Subcutaneous adipose tissue (tissue), 4 donors: ENCODE data around the gene SCARF2. TPM values are rescaled to one million over a fixed set of nuclear protein-coding genes. Genes with fewer than 3 reads are reported as not detected.

Experiments
- total RNA-seq, 4 donors: library from RNA; depleted of rRNA; stranded (reverse); fragments of >200 nt; gene quantifications; one replicate each; pipeline ENCODE4 v1.1.0, GENCODE V29; 2016
- TF ChIP-seq, protein P1 (sequence below): fragments of 450-650 bp; IDR thresholded peaks from one replicate; pipeline ENCODE4 v1.5.1; 2016; ENCODE audit warnings: low read depth, mild to moderate bottlenecking, control low read depth, antibody characterized with exemption, moderate library complexity

SCARF2 gene
- total RNA-seq, 4 donors from 2014 or later, result 2.8 to 15.4 (median 8.1) TPM

DNA sequence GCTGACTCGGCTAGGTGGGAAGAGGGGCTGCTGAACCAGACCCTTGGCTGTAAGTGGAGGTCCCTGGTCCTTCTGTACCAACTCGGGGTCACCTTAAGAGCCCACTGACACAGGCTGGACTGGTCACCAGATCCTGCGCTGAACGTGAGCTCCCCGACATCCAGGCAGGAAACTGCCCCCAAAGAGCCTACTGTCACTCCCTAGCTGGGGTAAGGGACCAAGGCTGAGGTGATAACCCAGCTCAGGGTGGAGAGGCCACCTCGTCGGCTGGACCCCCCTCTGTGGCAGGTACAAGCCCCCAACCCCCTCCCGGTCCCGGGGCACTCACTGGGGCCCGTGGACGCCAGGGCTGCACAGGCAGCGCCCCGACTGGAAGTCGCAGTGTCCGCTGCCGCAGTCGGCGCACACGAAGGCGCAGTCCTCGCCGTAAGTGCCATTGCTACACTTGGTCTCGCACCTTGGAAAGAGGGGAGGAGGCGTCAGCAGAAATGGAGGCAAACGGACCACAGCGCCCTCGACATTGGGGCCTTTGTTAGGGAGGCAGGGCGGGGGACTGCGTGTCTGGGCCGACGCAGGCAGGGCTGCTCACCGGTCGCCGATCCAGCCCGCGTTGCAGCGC is 7.4 kb downstream of the SCARF2 start:
- TF ChIP-seq, protein P1, sequence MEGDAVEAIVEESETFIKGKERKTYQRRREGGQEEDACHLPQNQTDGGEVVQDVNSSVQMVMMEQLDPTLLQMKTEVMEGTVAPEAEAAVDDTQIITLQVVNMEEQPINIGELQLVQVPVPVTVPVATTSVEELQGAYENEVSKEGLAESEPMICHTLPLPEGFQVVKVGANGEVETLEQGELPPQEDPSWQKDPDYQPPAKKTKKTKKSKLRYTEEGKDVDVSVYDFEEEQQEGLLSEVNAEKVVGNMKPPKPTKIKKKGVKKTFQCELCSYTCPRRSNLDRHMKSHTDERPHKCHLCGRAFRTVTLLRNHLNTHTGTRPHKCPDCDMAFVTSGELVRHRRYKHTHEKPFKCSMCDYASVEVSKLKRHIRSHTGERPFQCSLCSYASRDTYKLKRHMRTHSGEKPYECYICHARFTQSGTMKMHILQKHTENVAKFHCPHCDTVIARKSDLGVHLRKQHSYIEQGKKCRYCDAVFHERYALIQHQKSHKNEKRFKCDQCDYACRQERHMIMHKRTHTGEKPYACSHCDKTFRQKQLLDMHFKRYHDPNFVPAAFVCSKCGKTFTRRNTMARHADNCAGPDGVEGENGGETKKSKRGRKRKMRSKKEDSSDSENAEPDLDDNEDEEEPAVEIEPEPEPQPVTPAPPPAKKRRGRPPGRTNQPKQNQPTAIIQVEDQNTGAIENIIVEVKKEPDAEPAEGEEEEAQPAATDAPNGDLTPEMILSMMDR, result no peak

DNA sequence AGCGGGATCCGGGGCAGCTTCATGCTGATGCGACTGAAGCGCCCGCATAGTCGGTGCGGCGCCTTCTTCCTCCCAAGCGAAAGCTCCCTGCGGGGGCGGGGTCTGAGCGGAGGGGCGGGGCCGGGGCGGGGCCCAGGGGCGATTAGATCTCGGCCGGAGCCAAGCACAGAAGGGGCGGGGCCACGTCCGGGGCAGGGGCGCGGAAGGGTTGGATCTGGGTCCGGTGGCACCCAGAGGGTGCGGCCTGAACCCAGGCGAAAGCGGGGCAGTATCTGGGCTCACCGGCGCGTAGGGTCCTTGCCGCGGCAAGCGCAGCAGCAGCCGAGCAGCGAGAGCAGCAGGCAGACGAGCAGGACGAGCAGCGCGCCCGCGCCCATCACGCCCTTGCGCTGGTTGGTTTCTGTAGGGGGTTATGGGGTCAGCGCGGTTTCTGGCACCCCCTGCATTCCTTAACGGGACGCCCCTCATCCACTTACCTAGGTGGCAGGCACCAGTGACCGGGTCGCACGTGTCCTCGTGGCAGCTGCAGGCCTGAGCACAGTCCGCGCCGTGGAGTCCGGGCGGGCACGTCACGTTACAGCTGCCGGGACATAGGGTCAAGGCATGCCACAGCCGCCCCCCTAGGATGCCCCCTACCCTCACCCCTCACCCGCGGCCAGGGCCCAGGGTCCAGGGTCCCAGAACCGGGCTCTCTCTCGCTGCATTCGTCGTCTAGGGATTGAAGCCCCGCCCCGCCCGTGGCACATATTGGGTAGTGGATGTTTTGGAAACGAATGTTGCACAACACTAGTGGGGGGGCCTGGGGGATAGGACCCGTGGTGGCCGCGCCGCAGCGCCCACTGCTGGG is 8.1 kb downstream of the SCARF2 start:
- TF ChIP-seq, protein P1, result no peak

DNA sequence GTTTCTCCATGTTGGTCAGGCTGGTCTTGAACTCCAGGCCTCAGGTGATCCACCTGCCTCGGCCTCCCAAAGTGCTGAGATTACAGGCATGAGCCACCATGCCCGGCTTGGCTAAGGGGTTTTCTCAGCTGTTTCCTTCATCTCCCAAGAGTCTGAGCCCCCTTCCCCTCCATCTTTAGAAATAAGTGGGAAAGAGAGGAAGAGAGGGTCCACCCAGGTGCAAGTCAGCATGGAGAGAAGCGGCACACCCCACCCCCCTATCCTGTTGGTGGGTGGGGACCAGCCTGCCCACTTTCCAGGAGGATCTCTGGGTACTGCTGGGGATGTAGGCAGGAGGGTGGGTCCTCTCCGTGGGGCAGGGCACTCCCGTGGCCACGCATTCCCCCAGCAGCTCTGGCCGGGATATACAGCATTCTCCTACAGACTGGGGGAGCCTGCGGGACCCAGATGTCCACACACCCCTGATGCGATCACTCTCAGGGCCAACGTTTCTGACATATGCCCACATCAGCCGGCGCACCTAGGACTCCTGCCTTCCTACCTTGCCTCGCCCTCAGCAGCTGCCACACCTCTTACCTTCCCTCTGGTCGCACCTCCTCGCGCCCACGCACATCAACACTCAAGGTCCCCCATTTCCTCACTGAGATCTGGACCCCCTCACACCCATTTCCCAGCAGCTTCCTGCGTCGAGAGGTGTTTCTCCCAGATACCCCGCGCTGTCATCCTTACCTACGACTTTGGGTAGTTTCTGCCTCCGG is 8.9 kb downstream of the SCARF2 start:
- TF ChIP-seq, protein P1, result no peak

DNA sequence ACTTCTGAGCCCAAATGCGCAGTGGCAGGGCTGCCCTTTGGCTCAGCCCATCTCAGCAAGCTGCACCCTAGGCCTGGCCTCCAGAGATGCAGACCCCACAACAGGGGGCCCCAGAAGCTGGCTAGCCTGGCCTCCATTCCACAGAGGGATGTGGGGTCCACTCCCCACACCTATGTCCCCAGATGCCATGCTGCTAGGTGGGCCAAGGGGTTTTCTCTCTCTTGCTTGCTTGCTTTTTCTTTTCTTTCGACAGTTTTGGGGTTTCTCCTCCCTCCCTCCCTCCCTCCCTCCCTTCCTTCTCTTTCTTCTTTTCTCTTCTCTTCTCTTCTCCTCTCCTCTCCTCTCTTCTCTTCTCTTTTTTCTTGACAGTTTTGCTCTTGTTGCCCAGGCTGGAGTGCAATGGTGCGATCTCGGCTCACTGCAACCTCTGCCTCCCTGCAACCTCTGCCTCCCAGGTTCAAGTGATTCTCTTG is 9.6 kb downstream of the SCARF2 start:
- TF ChIP-seq, protein P1, result no peak

DNA sequence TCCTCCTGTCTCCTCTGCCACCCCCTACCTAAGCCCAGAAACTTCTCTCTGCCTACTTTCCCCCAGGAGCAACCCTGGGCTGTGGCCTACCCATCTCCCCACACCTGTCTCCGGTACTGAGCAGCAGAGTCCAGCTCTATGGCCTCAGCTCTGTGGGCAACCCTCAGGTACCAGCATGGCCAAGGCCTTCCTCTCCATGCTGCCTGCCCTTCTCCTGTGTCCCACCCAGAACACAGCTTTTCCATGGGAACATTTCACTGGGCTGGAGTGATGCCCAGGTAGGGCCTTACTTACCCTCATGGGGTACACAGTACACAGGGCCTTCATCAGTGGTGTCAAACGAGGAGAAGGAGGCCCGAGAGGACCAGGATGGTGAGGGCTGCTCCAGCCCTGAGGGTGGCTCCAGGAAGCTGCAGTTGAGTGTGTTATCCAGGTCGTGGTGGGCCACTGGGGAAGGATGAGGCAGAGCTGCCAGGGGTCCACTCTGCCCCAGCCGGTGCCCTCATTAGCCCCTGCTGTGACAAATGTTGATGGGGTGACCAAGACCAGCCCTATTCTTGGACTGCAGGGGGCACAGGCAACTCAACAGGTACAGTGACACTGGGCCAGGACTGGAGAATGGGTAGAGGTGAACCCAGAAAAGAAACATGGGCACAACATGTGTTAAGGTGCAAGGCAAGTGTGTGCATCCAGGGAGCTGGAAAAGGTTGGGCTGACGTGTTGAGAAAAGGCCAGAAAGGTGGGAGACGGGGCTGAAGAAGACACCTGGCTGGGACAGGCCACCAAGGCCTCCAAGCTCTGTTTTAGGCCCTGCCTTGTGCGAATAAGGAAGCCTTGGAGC is 10.3 kb downstream of the SCARF2 start:
- TF ChIP-seq, protein P1, result no peak

DNA sequence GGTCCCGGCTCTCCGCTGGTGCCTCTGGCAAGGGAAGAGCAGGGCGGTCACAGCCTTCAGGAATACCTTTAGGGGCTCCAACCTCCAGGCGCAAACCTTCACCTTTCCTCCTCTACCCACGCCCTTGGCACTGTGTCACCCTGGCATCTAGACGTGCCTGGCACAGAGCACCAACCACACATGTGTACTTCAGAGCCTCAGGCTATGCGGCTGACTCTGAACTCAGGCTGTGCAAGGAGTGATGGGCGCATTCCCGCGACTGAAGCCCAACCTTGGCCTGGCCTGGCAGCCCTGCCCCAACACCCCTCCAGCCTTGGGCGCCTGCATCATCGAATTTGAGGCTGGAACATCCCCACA is 11.4 kb downstream of the SCARF2 start:
- TF ChIP-seq, protein P1, result no peak
